Esophagus muscularis mucosa (tissue), 4 donors: ENCODE results near the gene LIMK2. TPM values are rescaled to one million over a fixed set of nuclear protein-coding genes. Genes with fewer than 3 reads are reported as not detected.
A peak's percentile ranks its signal among the peaks of the same experiment; 100 is the strongest.

Experiments
- DNase-seq: peaks from one replicate; pipeline ENCODE4 v3.0.0-alpha.2; 2017; ENCODE audit errors: extremely low spot score
- H3K27ac ChIP-seq, 4 donors: fragments of 200-600 bp; sonication (generic); replicated peaks in 1 of 4; 1 replicate in 3 of 4; 2 replicates in 1 of 4; pipeline ENCODE4 v1.5.1; 2016 to 2019; ENCODE audit warnings: mild to moderate bottlenecking in 1 of 4
- H3K27me3 ChIP-seq, 4 donors: fragments of 200-600 bp; sonication (generic); one replicate each; pipeline versions ENCODE4 v1.5.1 to v1.6.0; 2016 to 2019
- H3K36me3 ChIP-seq, 4 donors: fragments of 200-600 bp; sonication (generic); one replicate each; pipeline ENCODE4 v1.5.1; 2016 to 2019
- H3K4me1 ChIP-seq, 4 donors: fragments of 200-600 bp; sonication (generic); one replicate each; pipeline ENCODE4 v1.5.1; 2016 to 2019
- H3K4me3 ChIP-seq, 4 donors: fragments of 200-600 bp; sonication (generic); 1 replicate in 2 of 4; 2 replicates in 2 of 4; pipeline ENCODE4 v1.5.1; 2016 to 2019; ENCODE audit warnings: mild to moderate bottlenecking in 4 of 4, moderate library complexity in 1 of 4
- H3K9me3 ChIP-seq, 4 donors: fragments of 200-600 bp; sonication (generic); 1 replicate in 3 of 4; 2 replicates in 1 of 4; pipeline ENCODE4 v1.5.1; 2016 to 2019
- EP300 ChIP-seq: sonication (generic); formaldehyde crosslinking; IDR thresholded peaks from one replicate; pipeline ENCODE4 v1.6.1; 2017; ENCODE audit warnings: antibody characterized with exemption
- POLR2A ChIP-seq: fragments of 450-650 bp; IDR thresholded peaks from one replicate; pipeline ENCODE4 v1.6.1; 2017; ENCODE audit warnings: antibody characterized with exemption, moderate library complexity, mild to moderate bottlenecking, low read depth
- POLR2AphosphoS5 ChIP-seq, 2 donors: sonication (generic); formaldehyde crosslinking; IDR thresholded peaks; one replicate each; pipeline ENCODE4 v1.6.1; 2017; ENCODE audit warnings: antibody characterized with exemption in 2 of 2
- WGBS: methylation state at CpG from one replicate; pipeline ENCODE4 v1.1.5; 2018; 5-methylcytosine and 5-hydroxymethylcytosine counted together
- intact Hi-C: fragments of 100-400 bp; cut with DNase I; formaldehyde crosslinking; loops from one replicate; pipeline ENCODE4 v1.15.1; 2023
- total RNA-seq, 4 donors: library from RNA; depleted of rRNA; stranded (reverse); fragments of >200 nt; gene quantifications; one replicate each; pipeline versions ENCODE4 v1.1.0 to v1.2.1, GENCODE V29; 2016
- TF ChIP-seq, protein P1 (sequence below), 3 experiments: fragments of 200-600 bp in 2 of 3; fragments of 450-650 bp in 1 of 3; sonication (generic) in 2 of 3; IDR thresholded peaks; one replicate each; pipeline ENCODE4 v1.5.1; 2017 to 2019; ENCODE audit warnings: antibody characterized with exemption in 3 of 3, mild to moderate bottlenecking in 2 of 3, moderate library complexity in 1 of 3

LIMK2 gene
- total RNA-seq, 4 donors from 2014 or later: 12.0 to 18.2 (median 14.3) TPM

DNA sequence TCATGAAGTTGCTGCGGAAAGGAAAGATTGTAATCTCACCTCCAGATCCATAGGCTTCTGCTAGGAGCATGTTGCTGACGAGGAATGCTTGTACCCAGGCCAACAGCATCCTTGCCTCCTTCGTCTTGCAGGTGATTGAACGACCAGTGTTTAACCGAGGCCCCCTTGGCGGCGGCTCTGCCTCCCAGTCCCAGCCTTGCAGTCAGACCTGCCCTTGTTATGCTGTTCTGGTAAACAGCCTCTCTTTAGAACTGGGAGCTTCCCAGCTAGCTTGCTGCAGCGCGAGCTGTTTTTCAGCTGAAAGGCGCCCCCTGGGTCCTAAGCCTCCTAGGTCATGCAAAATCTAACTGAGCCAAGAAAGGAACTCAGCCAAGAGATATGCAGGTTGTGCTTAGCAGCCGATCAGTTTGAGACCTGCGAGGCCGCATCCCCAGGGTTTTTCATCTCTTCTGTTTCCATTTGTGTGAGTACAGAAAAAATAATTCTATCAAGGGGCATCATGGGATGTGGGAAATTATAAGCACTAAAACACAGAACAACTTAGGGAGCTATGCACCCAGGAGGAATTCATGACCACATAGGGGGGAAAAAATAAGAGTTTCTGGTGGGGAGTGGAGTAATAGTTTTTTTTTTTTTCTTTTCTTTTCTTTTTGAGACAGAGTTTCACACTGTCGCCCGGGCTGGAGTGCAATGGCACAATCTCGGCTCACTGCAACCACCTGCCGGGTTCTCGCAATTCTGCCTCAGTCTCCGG is 80.3 kb downstream of the LIMK2 start, which contains the start of gene PIK3IP1:
Gene PIK3IP1, minus strand, starts transcription at position 253 of the 754 bp plus-strand sequence. Its CDS starts 144 bp downstream, at position 109.
- H3K4me1 ChIP-seq: peaks cover 58 to 87% (median 75%) of the 10 kb centered on the region in 4 donors
- DNase-seq: peak; percentile 97
- no peak for TF ChIP-seq EP300
- peak; percentile 96 to 99 for TF ChIP-seq POLR2AphosphoS5 (IDR thresholded peaks at IDR 0.05)
- TF ChIP-seq, protein P1, sequence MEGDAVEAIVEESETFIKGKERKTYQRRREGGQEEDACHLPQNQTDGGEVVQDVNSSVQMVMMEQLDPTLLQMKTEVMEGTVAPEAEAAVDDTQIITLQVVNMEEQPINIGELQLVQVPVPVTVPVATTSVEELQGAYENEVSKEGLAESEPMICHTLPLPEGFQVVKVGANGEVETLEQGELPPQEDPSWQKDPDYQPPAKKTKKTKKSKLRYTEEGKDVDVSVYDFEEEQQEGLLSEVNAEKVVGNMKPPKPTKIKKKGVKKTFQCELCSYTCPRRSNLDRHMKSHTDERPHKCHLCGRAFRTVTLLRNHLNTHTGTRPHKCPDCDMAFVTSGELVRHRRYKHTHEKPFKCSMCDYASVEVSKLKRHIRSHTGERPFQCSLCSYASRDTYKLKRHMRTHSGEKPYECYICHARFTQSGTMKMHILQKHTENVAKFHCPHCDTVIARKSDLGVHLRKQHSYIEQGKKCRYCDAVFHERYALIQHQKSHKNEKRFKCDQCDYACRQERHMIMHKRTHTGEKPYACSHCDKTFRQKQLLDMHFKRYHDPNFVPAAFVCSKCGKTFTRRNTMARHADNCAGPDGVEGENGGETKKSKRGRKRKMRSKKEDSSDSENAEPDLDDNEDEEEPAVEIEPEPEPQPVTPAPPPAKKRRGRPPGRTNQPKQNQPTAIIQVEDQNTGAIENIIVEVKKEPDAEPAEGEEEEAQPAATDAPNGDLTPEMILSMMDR (IDR thresholded peaks at IDR 0.05): peak; percentile 38 to 58 (median 54)
- peak; percentile 56 for TF ChIP-seq POLR2A
- H3K9me3 ChIP-seq: no peaks in the 10 kb centered on the region
- peaks cover 0 to 25% (median 21%) of the 10 kb centered on the region in 4 donors for H3K36me3 ChIP-seq
- intact Hi-C loops: loop anchor here (5.0 kb wide), 1 partner anchor 50 kb away; no protein-coding TSS in a partner anchor
- no peaks in the 10 kb centered on the region for H3K27me3 ChIP-seq
- H3K27ac ChIP-seq: peak within 1 kb of the TSS; percentile 93 to 99 (median 98)
- WGBS: 21% methylated on average over 18 of the region's 19 CpGs
- peak within 1 kb of the TSS; percentile 67 to 87 (median 77) for H3K4me3 ChIP-seq

DNA sequence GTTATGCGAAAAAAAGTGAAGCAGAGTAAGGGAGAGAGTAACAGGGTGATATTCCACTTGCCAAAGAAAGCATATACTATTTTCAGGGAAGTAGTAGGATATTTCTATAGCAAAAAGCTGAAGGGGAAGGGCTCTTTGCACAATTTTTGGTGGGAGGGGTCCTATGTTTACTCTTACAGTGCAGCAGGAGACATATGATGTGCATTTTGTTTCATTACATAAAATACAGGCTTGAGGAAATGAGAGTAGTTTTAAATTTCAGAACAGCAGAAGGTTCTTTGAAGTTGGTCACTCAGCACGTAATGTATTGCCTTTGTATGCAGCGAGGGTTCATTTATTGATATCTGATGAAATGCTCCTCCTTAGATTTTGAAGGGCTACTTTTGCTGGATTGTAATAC is 83.3 kb downstream of the LIMK2 start:
- Histone ChIP-seq H3K4me3 (no peak overlapping the region), H3K27me3 (no peaks in the 10 kb centered on the region), H3K27ac (peak overlapping the region; percentile 66 to 99 (median 73)), H3K9me3 (no peaks in the 10 kb centered on the region), H3K36me3 (no peaks in the 10 kb centered on the region), H3K4me1 (peaks cover 30 to 60% (median 50%) of the 10 kb centered on the region in 4 donors)
- WGBS: 86% methylated on average over 3 of the region's 3 CpGs
- intact Hi-C loops: no loop called here
- DNase-seq: no peak
- TF ChIP-seq POLR2AphosphoS5 (IDR thresholded peaks at IDR 0.05) (no peak), EP300 (no peak), POLR2A (no peak)
- TF ChIP-seq, protein P1 (IDR thresholded peaks at IDR 0.05): no peak

DNA sequence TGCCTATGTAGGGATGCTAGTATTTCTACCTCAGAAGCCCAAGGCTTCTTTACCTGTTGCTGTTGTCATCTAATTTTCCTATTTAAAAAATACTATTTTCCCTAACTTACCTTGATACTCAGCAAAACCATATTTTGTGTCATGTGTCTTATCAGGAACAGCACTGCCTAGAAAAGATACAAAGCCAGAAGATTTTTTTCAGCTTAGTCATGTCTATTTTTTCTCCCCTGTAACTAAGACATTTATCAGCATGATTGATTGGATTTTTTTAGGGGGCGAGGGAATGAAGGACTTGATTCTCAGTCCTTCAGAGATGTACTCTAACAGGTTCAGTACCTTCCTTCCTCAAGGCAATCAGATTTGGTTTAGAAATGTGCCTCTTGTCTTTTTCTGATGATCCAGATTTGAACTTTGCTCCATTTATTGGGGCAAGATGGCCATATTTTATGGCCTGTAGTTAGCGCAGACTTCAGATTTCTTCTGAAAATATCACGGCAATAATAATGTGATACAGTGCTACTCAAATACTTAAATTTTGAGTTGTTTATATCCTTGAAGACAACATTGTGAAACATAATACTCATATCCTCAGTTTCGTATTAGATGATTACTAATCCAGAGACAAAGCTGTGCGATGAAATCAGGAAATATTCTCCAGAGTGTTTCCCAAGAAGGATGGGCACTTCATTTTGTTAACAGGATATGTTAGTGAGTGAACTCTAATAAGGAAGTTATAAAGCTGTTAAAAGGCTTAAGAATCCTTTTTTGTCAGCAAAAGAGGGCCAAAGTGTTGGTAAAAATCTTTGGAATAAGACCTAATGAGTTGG is 83.9 kb downstream of the LIMK2 start:
- intact Hi-C loops: no loop called here
- TF ChIP-seq POLR2AphosphoS5 (IDR thresholded peaks at IDR 0.05): peak in 1 of 2 donors; percentile 42
- TF ChIP-seq, protein P1 (IDR thresholded peaks at IDR 0.05): no peak
- H3K27me3 ChIP-seq: no peaks in the 10 kb centered on the region
- peak overlapping the region; percentile 66 to 99 (median 73) for H3K27ac ChIP-seq
- H3K9me3 ChIP-seq: no peaks in the 10 kb centered on the region
- WGBS: 55% methylated on average over 5 of the region's 5 CpGs
- peaks cover 30 to 59% (median 51%) of the 10 kb centered on the region in 4 donors for H3K4me1 ChIP-seq
- no peaks in the 10 kb centered on the region for H3K36me3 ChIP-seq
- no peak for DNase-seq
- peak overlapping the region in 1 of 4 donors; percentile 16 for H3K4me3 ChIP-seq

GRCh38 chr22:31300896-31301295 is 88.8 kb downstream of the LIMK2 start:
- no peak for DNase-seq
- peaks cover 3 to 23% (median 15%) of the 10 kb centered on the region in 4 donors for H3K4me1 ChIP-seq
- TF ChIP-seq POLR2AphosphoS5 (IDR thresholded peaks at IDR 0.05) (no peak), EP300 (no peak), POLR2A (no peak)
- TF ChIP-seq, protein P1 (IDR thresholded peaks at IDR 0.05): no peak
- no peak overlapping the region for H3K4me3 ChIP-seq
- H3K27ac ChIP-seq: no peak overlapping the region
- intact Hi-C loops: no loop called here
- no peaks in the 10 kb centered on the region for H3K27me3 ChIP-seq
- WGBS: 75% methylated on average over 3 of the region's 3 CpGs
- no peaks in the 10 kb centered on the region for H3K36me3 ChIP-seq
- H3K9me3 ChIP-seq: no peaks in the 10 kb centered on the region
